ENCODE results near the gene PTGER4.

Gene PTGER4

GRCh38 chr5:40669606-40670390 is 9.9 kb upstream of the PTGER4 start:
- DNase-seq (ENCODE audit: low spot score): no peak

GRCh38 chr5:40672425-40672824 is 7.3 kb upstream of the PTGER4 start:
- DNase-seq (ENCODE audit: low spot score): peak; percentile 41

- DNase-seq (ENCODE audit: low spot score): no peak
These were observed 5.0 kb upstream of the PTGER4 start for GRCh38 chr5:40674661-40675235.

- DNase-seq (ENCODE audit: low spot score): no peak
These were observed 4.2 kb upstream of the PTGER4 start for GRCh38 chr5:40675396-40676133.

- DNase-seq (ENCODE audit: low spot score): no peak
These were observed 2.9 kb upstream of the PTGER4 start for GRCh38 chr5:40676613-40677343.

GRCh38 chr5:40677456-40677855 is 2.3 kb upstream of the PTGER4 start:
- no peak for DNase-seq (ENCODE audit: low spot score)

- DNase-seq (ENCODE audit: low spot score): peak; percentile 30
These were observed 1.7 kb upstream of the PTGER4 start for GRCh38 chr5:40678026-40678425.

GRCh38 chr5:40678460-40679147 is 1.1 kb upstream of the PTGER4 start:
- DNase-seq (ENCODE audit: low spot score): no peak

- peak; percentile 86 for DNase-seq (ENCODE audit: low spot score)
These were observed 385 bp upstream of the PTGER4 start for GRCh38 chr5:40679148-40679912.

GRCh38 chr5:40680741-40681362 is 1.1 kb downstream of the PTGER4 start:
- no peak for DNase-seq (ENCODE audit: low spot score)

- peak; percentile 44 for DNase-seq (ENCODE audit: low spot score)
These were observed 1.8 kb downstream of the PTGER4 start for GRCh38 chr5:40681363-40682153.

- peak; percentile 16 for DNase-seq (ENCODE audit: low spot score)
These were observed 2.7 kb downstream of the PTGER4 start for GRCh38 chr5:40682154-40683017.

- no peak for DNase-seq (ENCODE audit: low spot score)
These were observed 3.6 kb downstream of the PTGER4 start for GRCh38 chr5:40683305-40683704.

GRCh38 chr5:40685193-40685592 is 5.5 kb downstream of the PTGER4 start:
- no peak for DNase-seq (ENCODE audit: low spot score)

- no peak for DNase-seq (ENCODE audit: low spot score)
These were observed 6.3 kb downstream of the PTGER4 start for GRCh38 chr5:40685976-40686486.

GRCh38 chr5:40687321-40687720 is 7.6 kb downstream of the PTGER4 start:
- no peak for DNase-seq (ENCODE audit: low spot score)

- peak; percentile 94 for DNase-seq (ENCODE audit: low spot score)
These were observed 8.5 kb downstream of the PTGER4 start for GRCh38 chr5:40688127-40688761.

- DNase-seq (ENCODE audit: low spot score): no peak
These were observed 9.3 kb downstream of the PTGER4 start for GRCh38 chr5:40688996-40689395.
